ENCODE measurements around the gene KRTAP3-1.

DNA sequence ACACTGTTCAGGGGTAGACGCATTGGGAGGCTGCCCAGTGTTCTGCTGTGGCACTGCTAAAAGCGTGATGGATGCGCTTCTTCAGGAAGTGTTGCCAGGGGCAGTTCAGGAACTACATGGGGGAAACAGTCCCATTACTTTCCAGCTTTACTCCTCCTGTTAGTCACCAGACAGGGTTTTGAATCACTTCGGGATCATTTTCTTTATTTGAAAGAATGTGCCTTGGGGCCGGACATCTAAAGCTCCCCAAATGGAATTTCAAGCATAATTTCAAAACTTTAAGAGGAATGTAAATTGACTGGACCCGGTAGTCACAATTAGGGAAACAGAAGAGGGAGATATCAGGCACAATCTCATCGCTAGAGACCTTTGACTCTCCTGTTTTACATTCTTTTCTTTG is 39.5 kb upstream of the KRTAP3-1 start:
- TF ChIP-seq, protein P1, sequence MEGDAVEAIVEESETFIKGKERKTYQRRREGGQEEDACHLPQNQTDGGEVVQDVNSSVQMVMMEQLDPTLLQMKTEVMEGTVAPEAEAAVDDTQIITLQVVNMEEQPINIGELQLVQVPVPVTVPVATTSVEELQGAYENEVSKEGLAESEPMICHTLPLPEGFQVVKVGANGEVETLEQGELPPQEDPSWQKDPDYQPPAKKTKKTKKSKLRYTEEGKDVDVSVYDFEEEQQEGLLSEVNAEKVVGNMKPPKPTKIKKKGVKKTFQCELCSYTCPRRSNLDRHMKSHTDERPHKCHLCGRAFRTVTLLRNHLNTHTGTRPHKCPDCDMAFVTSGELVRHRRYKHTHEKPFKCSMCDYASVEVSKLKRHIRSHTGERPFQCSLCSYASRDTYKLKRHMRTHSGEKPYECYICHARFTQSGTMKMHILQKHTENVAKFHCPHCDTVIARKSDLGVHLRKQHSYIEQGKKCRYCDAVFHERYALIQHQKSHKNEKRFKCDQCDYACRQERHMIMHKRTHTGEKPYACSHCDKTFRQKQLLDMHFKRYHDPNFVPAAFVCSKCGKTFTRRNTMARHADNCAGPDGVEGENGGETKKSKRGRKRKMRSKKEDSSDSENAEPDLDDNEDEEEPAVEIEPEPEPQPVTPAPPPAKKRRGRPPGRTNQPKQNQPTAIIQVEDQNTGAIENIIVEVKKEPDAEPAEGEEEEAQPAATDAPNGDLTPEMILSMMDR (IDR thresholded peaks at IDR 0.05), result no peak
- TF ChIP-seq ELK1 (IDR thresholded peaks at IDR 0.05; ENCODE audit: low read depth, low read length) (no peak), POLR2A (IDR thresholded peaks at IDR 0.05; ENCODE audit: low read length) (no peak), ZFP36 (IDR thresholded peaks at IDR 0.05; ENCODE audit: borderline replicate concordance, partially characterized antibody) (no peak)
